GM18870 (cell line): ENCODE results near the gene ZNF750.

Source experiments
- ATAC-seq: cut with Tn5 transposase; IDR thresholded peaks from one replicate; pipeline ENCODE4 v1.9.1; 2021; ENCODE audit warnings: moderate library complexity; ENCODE audit not compliant: unreplicated experiment

ZNF750 gene

GRCh38 chr17:82839617-82840292 is at the start of gene ZNF750:
Gene ZNF750, minus strand, starts transcription at chr17:82840022. Its CDS starts 7,568 bp downstream, at chr17:82832454.
- no peak for ATAC-seq

GRCh38 chr17:82888583-82889495 is 49.0 kb upstream of the ZNF750 start:
- no peak for ATAC-seq

GRCh38 chr17:82887255-82888164 is 47.7 kb upstream of the ZNF750 start:
- ATAC-seq: no peak

GRCh38 chr17:82884970-82885353 is 45.1 kb upstream of the ZNF750 start:
- no peak for ATAC-seq

GRCh38 chr17:82884341-82884969 is 44.6 kb upstream of the ZNF750 start:
- ATAC-seq: no peak

- no peak for ATAC-seq
Measured at GRCh38 chr17:82883419-82884031, 43.7 kb upstream of the ZNF750 start.

- no peak for ATAC-seq
Measured at GRCh38 chr17:82882715-82883418, 43.0 kb upstream of the ZNF750 start.

- no peak for ATAC-seq
Measured at GRCh38 chr17:82881900-82882714, 42.3 kb upstream of the ZNF750 start.

GRCh38 chr17:82881324-82881823 is 41.6 kb upstream of the ZNF750 start:
- ATAC-seq: no peak

- no peak for ATAC-seq
Measured at GRCh38 chr17:82880620-82881323, 41.0 kb upstream of the ZNF750 start.

- ATAC-seq: no peak
Measured at GRCh38 chr17:82879241-82879640, 39.4 kb upstream of the ZNF750 start.

- ATAC-seq: no peak
Measured at GRCh38 chr17:82878527-82878926, 38.7 kb upstream of the ZNF750 start.

- no peak for ATAC-seq
Measured at GRCh38 chr17:82876602-82877379, 37.0 kb upstream of the ZNF750 start.

- no peak for ATAC-seq
Measured at GRCh38 chr17:82876149-82876548, 36.3 kb upstream of the ZNF750 start.

GRCh38 chr17:82875407-82875856 is 35.6 kb upstream of the ZNF750 start:
- no peak for ATAC-seq

GRCh38 chr17:82874011-82874835 is 34.4 kb upstream of the ZNF750 start:
- no peak for ATAC-seq
